ENCODE data around the gene HSPG2.

Gene HSPG2

DNA sequence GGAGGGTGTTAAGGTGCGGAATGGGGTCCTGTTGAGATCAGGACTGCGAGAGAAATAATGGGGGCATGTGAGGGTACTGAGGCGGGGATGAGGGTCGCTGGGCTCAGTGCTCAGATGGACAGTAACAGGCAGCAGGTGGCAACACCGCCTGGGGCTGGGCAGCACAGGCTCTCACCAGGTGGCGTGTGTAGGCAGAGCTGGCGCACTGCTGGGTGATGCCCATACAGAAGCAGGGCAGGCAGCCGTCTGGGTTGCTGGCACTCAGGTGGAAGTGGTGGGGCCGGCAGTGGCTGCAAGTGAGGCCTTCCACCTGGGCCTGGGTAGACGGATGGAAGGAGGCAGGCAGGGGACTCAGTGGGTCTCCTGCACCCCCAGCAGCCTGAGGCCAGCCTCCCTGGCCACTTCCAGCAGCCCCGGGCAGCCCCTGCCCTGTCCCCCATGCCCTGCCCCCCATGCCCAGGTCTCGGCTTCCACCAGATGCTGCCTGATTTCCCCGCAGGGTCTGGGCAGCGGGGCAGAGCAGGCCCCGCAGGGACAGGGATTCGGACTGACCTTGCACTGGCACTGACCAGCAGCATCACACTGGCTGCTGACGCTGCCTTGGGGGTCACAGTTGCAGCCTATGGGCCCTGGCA, 64.5 kb downstream of the HSPG2 start:
- Mint-ChIP-seq H3K4me1 (peaks cover 6% of the 10 kb centered on the region), H3K27ac (ENCODE audit: low read depth) (no peak overlapping the region), H3K4me3 (no peak overlapping the region), H3K9me3 (no peaks in the 10 kb centered on the region), H3K36me3 (ENCODE audit: insufficient read depth) (no peaks in the 10 kb centered on the region), H3K27me3 (peaks cover 19% of the 10 kb centered on the region)
- no peak for DNase-seq (ENCODE audit: low spot score in 2 of 2)
- ATAC-seq (replicated peaks; ENCODE audit: extremely low read depth, poor library complexity, severe bottlenecking), result no peak

GRCh38 chr1:21871943-21872342, 65.2 kb downstream of the HSPG2 start:
- Mint-ChIP-seq H3K36me3 (ENCODE audit: insufficient read depth) (no peaks in the 10 kb centered on the region), H3K4me1 (peaks cover 6% of the 10 kb centered on the region), H3K4me3 (no peak overlapping the region), H3K9me3 (no peaks in the 10 kb centered on the region), H3K27me3 (peaks cover 19% of the 10 kb centered on the region), H3K27ac (ENCODE audit: low read depth) (no peak overlapping the region)
- ATAC-seq (replicated peaks; ENCODE audit: extremely low read depth, poor library complexity, severe bottlenecking), result no peak
- no peak for DNase-seq (ENCODE audit: low spot score in 2 of 2)

GRCh38 chr1:21870611-21871010, 66.5 kb downstream of the HSPG2 start:
- DNase-seq (ENCODE audit: low spot score in 2 of 2) (no peak), ATAC-seq (replicated peaks; ENCODE audit: extremely low read depth, poor library complexity, severe bottlenecking) (no peak)
- peaks cover 19% of the 10 kb centered on the region for H3K27me3 Mint-ChIP-seq
- no peaks in the 10 kb centered on the region for H3K36me3 Mint-ChIP-seq (ENCODE audit: insufficient read depth)
- H3K4me1 Mint-ChIP-seq, result peaks cover 6% of the 10 kb centered on the region
- H3K9me3 Mint-ChIP-seq, result no peaks in the 10 kb centered on the region
- no peak overlapping the region for H3K4me3 Mint-ChIP-seq
- H3K27ac Mint-ChIP-seq (ENCODE audit: low read depth), result no peak overlapping the region

DNA sequence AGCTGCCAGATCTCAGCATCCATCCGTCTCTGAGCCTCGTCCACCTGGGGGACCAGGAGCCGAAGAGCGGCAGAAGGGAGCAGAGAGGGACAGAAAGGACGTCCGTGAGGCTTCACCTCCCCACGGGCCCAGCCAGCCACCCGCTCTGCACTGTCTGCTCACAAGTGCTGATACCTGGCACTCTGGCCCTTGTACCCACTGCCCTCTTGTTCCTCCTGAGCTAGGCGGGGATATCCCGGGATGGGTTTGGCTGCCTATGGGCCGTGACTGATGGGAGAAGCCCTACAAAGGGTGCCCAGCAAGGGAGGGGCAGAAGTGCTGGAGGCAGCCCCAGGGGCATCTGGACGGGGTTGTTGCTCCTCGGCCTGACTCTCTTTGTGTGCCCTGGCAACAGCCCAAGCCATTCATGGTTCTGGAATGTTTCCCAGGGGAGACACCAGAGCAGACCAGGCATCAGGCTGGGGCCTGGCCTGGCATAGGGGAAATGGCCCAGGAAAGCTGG, 67.4 kb downstream of the HSPG2 start:
- no peak overlapping the region for H3K4me3 Mint-ChIP-seq
- H3K36me3 Mint-ChIP-seq (ENCODE audit: insufficient read depth), result no peaks in the 10 kb centered on the region
- DNase-seq (ENCODE audit: low spot score in 2 of 2) (no peak), ATAC-seq (replicated peaks; ENCODE audit: extremely low read depth, poor library complexity, severe bottlenecking) (no peak)
- no peak overlapping the region for H3K27ac Mint-ChIP-seq (ENCODE audit: low read depth)
- peaks cover 6% of the 10 kb centered on the region for H3K4me1 Mint-ChIP-seq
- no peaks in the 10 kb centered on the region for H3K9me3 Mint-ChIP-seq
- H3K27me3 Mint-ChIP-seq, result peaks cover 19% of the 10 kb centered on the region

- no peak overlapping the region for H3K4me3 Mint-ChIP-seq
- H3K36me3 Mint-ChIP-seq (ENCODE audit: insufficient read depth), result no peaks in the 10 kb centered on the region
Measured at GRCh38 chr1:21868941-21869454, 68.1 kb downstream of the HSPG2 start.

DNA sequence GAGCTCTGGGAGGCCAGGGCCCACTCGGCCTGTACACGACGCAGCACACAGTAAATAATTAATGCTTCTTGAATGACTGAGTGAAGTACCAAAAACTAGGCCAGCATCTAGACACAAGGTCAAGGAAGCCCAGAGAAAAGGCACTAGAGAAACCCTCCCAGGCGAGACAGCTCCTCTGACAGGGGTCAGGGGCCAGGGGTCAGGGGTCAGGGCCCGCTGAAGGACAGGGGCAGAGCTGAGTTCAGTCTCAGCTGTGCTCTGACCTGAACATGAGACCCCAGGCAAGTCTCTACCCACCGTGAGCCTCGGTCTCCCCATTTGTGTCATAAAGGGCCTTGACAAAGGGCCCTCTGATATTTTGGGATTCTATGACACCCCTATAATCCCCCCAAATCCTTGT, 68.6 kb downstream of the HSPG2 start:
- H3K27me3 Mint-ChIP-seq, result peaks cover 19% of the 10 kb centered on the region
- H3K36me3 Mint-ChIP-seq (ENCODE audit: insufficient read depth), result no peaks in the 10 kb centered on the region
- H3K9me3 Mint-ChIP-seq, result no peaks in the 10 kb centered on the region
- H3K4me3 Mint-ChIP-seq, result no peak overlapping the region
- DNase-seq (ENCODE audit: low spot score in 2 of 2), result no peak
- H3K4me1 Mint-ChIP-seq, result peaks cover 6% of the 10 kb centered on the region
- ATAC-seq (replicated peaks; ENCODE audit: extremely low read depth, poor library complexity, severe bottlenecking), result no peak
- no peak overlapping the region for H3K27ac Mint-ChIP-seq (ENCODE audit: low read depth)

More at GRCh38 chr1:21868941-21869454, 68.1 kb downstream of the HSPG2 start:
- peaks cover 6% of the 10 kb centered on the region for H3K4me1 Mint-ChIP-seq
- H3K27me3 Mint-ChIP-seq, result peaks cover 19% of the 10 kb centered on the region
- H3K27ac Mint-ChIP-seq (ENCODE audit: low read depth), result no peak overlapping the region
- DNase-seq (ENCODE audit: low spot score in 2 of 2) (no peak), ATAC-seq (replicated peaks; ENCODE audit: extremely low read depth, poor library complexity, severe bottlenecking) (no peak)
- H3K9me3 Mint-ChIP-seq, result no peaks in the 10 kb centered on the region

DNA sequence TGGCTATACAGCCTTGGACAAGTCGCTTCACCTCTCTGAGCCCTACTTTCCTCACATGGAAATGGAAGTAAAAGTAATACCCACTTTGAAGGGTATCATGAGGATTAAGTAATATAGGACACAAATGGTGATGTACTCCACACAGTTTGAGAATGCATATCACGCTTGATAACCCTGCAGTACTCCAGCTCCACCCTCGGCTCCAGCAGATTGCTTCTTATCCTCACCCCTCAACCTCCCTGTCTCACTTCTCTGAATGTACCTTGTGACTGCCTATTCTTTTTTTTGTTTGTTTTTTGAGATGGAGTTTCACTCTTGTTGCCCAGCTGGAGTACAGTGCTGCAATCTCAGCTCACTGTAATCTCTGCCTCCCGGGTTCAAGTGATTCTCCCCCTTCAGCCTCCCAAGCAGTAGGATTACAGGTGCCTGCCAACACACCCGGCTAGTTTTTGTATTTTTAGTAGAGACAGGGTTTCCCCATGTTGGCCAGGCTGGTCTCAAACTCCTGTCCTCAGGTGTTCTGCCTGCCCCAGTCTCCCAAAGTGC, 69.6 kb downstream of the HSPG2 start:
- DNase-seq (ENCODE audit: low spot score in 2 of 2) (no peak), ATAC-seq (replicated peaks; ENCODE audit: extremely low read depth, poor library complexity, severe bottlenecking) (no peak)
- no peak overlapping the region for H3K4me3 Mint-ChIP-seq
- H3K9me3 Mint-ChIP-seq, result no peaks in the 10 kb centered on the region
- peaks cover 6% of the 10 kb centered on the region for H3K4me1 Mint-ChIP-seq
- H3K27me3 Mint-ChIP-seq, result peaks cover 19% of the 10 kb centered on the region
- H3K36me3 Mint-ChIP-seq (ENCODE audit: insufficient read depth), result no peaks in the 10 kb centered on the region
- no peak overlapping the region for H3K27ac Mint-ChIP-seq (ENCODE audit: low read depth)

GRCh38 chr1:21866707-21867043, 70.4 kb downstream of the HSPG2 start:
- Mint-ChIP-seq H3K9me3 (no peaks in the 10 kb centered on the region), H3K27me3 (peaks cover 10% of the 10 kb centered on the region), H3K27ac (ENCODE audit: low read depth) (no peak overlapping the region), H3K4me3 (no peak overlapping the region), H3K4me1 (no peaks in the 10 kb centered on the region), H3K36me3 (ENCODE audit: insufficient read depth) (no peaks in the 10 kb centered on the region)
- ATAC-seq (replicated peaks; ENCODE audit: extremely low read depth, poor library complexity, severe bottlenecking), result no peak
- DNase-seq (ENCODE audit: low spot score in 2 of 2), result no peak

DNA sequence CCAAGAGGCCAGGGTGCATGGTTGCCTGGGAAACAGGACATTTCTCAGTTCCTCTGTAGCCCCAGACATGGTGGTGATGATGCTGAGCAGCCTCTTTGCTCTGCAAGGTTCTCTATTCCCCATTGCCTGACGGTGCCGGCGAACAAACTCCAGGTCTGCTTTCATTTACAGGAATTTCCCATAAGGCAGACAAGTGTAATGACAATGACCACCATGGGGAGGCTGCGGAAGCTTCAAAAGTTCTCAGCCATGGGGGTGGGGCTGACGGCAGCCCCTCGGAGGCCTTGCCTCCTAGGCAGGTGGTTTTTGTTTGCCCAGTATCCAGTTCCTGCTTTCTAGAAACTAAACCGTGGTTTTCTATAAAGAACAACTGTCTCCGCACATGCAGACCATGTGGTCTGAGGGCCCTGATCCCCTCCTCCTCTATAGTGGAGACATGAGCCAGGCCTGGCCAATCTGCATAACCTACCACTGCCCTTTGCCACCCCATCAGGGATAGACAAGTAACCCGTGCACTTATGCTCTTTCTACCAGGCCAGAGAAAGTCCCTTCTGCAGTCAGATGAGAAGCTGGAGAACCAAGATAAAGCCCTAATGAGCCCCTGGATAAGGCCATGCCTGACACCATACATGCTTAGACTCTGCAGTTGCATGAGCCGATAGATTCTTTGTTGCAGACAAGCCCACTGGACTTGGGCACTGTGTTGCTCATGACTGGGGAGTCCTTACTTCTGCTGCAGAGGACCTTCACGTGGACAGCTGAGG, 71.0 kb downstream of the HSPG2 start:
- H3K4me3 Mint-ChIP-seq, result no peak overlapping the region
- H3K27me3 Mint-ChIP-seq, result peaks cover 10% of the 10 kb centered on the region
- H3K27ac Mint-ChIP-seq (ENCODE audit: low read depth), result no peak overlapping the region
- ATAC-seq (replicated peaks; ENCODE audit: extremely low read depth, poor library complexity, severe bottlenecking), result no peak
- no peaks in the 10 kb centered on the region for H3K36me3 Mint-ChIP-seq (ENCODE audit: insufficient read depth)
- no peaks in the 10 kb centered on the region for H3K4me1 Mint-ChIP-seq
- DNase-seq (ENCODE audit: low spot score in 2 of 2), result no peak
- H3K9me3 Mint-ChIP-seq, result no peaks in the 10 kb centered on the region

DNA sequence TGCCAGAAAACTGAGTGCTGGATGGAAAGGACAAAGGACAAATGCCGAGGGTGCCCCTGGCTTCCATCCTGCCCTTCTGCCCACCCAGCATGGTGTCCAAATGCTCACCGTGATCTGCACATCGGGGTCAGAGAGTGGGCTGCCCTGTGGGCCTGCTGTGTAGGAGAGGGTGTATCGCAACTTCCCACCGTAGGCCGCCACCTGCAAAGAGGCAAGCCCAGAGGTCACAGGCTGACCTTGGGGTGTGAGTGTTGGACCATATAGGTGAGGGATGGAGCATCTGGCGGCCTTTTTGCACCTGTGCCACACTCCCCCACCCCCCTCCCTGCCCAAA, 71.5 kb downstream of the HSPG2 start:
- H3K4me1 Mint-ChIP-seq, result no peaks in the 10 kb centered on the region
- no peaks in the 10 kb centered on the region for H3K36me3 Mint-ChIP-seq (ENCODE audit: insufficient read depth)
- H3K9me3 Mint-ChIP-seq, result no peaks in the 10 kb centered on the region
- ATAC-seq (replicated peaks; ENCODE audit: extremely low read depth, poor library complexity, severe bottlenecking), result no peak
- DNase-seq (ENCODE audit: low spot score in 2 of 2), result no peak
- no peak overlapping the region for H3K4me3 Mint-ChIP-seq
- peaks cover 10% of the 10 kb centered on the region for H3K27me3 Mint-ChIP-seq
- no peak overlapping the region for H3K27ac Mint-ChIP-seq (ENCODE audit: low read depth)

GRCh38 chr1:21864730-21865129, 72.4 kb downstream of the HSPG2 start:
- Mint-ChIP-seq H3K4me3 (no peak overlapping the region), H3K9me3 (no peaks in the 10 kb centered on the region), H3K4me1 (no peaks in the 10 kb centered on the region), H3K27me3 (peaks cover 10% of the 10 kb centered on the region), H3K27ac (ENCODE audit: low read depth) (no peak overlapping the region), H3K36me3 (ENCODE audit: insufficient read depth) (no peaks in the 10 kb centered on the region)
- ATAC-seq (replicated peaks; ENCODE audit: extremely low read depth, poor library complexity, severe bottlenecking), result no peak
- no peak for DNase-seq (ENCODE audit: low spot score in 2 of 2)

DNA sequence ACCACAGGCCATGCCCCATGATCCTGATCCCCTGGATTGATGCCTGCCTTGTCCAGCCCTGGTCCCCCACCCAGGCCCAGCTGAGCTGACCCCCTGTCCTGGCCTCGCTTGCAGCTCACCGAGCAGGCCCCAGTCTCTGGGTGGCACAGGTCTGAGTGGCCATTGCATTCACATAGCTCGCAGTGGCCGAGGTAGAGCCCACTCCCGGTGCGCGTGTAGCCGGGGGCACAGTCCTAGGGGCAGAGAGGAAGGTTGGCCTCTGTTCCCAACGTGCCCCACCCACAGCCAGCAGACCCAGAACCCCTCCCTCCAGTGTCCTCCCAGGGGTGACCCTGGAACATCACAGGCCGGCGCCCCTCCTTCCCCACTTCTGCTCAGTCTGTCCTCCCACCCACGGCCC, 73.1 kb downstream of the HSPG2 start:
- H3K4me3 Mint-ChIP-seq, result no peak overlapping the region
- H3K36me3 Mint-ChIP-seq (ENCODE audit: insufficient read depth), result no peaks in the 10 kb centered on the region
- no peak overlapping the region for H3K27ac Mint-ChIP-seq (ENCODE audit: low read depth)
- ATAC-seq (replicated peaks; ENCODE audit: extremely low read depth, poor library complexity, severe bottlenecking) (no peak), DNase-seq (ENCODE audit: low spot score in 2 of 2) (no peak)
- H3K27me3 Mint-ChIP-seq, result peaks cover 2% of the 10 kb centered on the region
- H3K4me1 Mint-ChIP-seq, result no peaks in the 10 kb centered on the region
- H3K9me3 Mint-ChIP-seq, result no peaks in the 10 kb centered on the region
